ENCODE data around the gene CXCR4. TPM values are rescaled to one million over a fixed set of nuclear protein-coding genes. Genes with fewer than 3 reads are reported as not detected.

The CXCR4 gene
- total and polyA plus RNA-seq, 9 of the 15 experiments (the other 6 are each of a cell fraction or from before 2014, with no cell fraction given): 0.07 to 0.45 (median 0.17) TPM; not detected in 3

- H3K4me3 ChIP-seq: no peak overlapping the region
- no TSS peak for BruUV-seq (replicated peaks)
- ATAC-seq: no peak
- WGBS (ENCODE audit: insufficient coverage, low coverage, missing lambda C conversion rate): 5% methylated on average over 4 of the region's 4 CpGs
- H3K27me3 ChIP-seq (ENCODE audit: control insufficient read depth in 2 of 2, insufficient read depth in 2 of 2, low read length in 2 of 2): peaks cover 0 to 4% of the 10 kb centered on the region in 2 experiments; a peak in 2 of 5 replicates
- POLR2A ChIA-PET: interaction anchor here (0.7 kb wide), 1 partner anchor 197 kb away, joined by 3 read pairs; no protein-coding TSS in a partner anchor
- no peak for FAIRE-seq
- intact Hi-C loops (cut with micrococcal nuclease): no loop called here
- no peaks in the 10 kb centered on the region for H3K9me3 ChIP-seq (replicated peaks; ENCODE audit: control insufficient read depth, insufficient read depth, low read depth, low read length)
- no peak overlapping the region for H3K9ac ChIP-seq (ENCODE audit: insufficient read depth in 1 of 2, low read depth in 2 of 2, low read length in 2 of 2)
- no peak overlapping the region for H3K27ac ChIP-seq (ENCODE audit: extremely low read depth, low read depth, low read length)
- TF ChIP-seq ZNF511 (CRISPR knock-in tag; IDR thresholded peaks at IDR 0.05) (no peak), ZNF311 (CRISPR knock-in tag; IDR thresholded peaks at IDR 0.05) (no peak), NFRKB (IDR thresholded peaks at IDR 0.05; ENCODE audit: low read depth) (no peak), TRIM24 (IDR thresholded peaks at IDR 0.05) (no peak), ZBTB1 (CRISPR knock-in tag; IDR thresholded peaks at IDR 0.05; ENCODE audit: borderline replicate concordance, low read depth) (no peak), HES1 (IDR thresholded peaks at IDR 0.05; ENCODE audit: low read depth) (no peak), ZNF644 (tag; IDR thresholded peaks at IDR 0.05; ENCODE audit: low read depth) (no peak), PYGO2 (tag; IDR thresholded peaks at IDR 0.05) (no peak), POLR2AphosphoS5 (IDR thresholded peaks at IDR 0.05; ENCODE audit: control insufficient read depth, insufficient read depth, low read depth, low read length) (no peak)
- TF ChIP-seq, protein P1, sequence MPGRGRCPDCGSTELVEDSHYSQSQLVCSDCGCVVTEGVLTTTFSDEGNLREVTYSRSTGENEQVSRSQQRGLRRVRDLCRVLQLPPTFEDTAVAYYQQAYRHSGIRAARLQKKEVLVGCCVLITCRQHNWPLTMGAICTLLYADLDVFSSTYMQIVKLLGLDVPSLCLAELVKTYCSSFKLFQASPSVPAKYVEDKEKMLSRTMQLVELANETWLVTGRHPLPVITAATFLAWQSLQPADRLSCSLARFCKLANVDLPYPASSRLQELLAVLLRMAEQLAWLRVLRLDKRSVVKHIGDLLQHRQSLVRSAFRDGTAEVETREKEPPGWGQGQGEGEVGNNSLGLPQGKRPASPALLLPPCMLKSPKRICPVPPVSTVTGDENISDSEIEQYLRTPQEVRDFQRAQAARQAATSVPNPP (IDR thresholded peaks at IDR 0.05; ENCODE audit: borderline replicate concordance, insufficient read depth, insufficient read length): no peak
- CTCF ChIA-PET (ENCODE audit: low intra/inter-chr PET ratio): no interaction called here
- in situ Hi-C loops (cut with MboI): no loop called here
- H4K20me1 ChIP-seq (replicated peaks; ENCODE audit: control insufficient read depth, insufficient read depth, low read length): no peaks in the 10 kb centered on the region
- no peak overlapping the region for H3K4me2 ChIP-seq (ENCODE audit: insufficient read depth, low read length)
- H3K79me2 ChIP-seq (ENCODE audit: control insufficient read depth, insufficient read depth, low read length): no peaks in the 10 kb centered on the region
- H3K9me1 ChIP-seq (ENCODE audit: control insufficient read depth, insufficient read depth, low read length): no peaks in the 10 kb centered on the region
- no peak for DNase-seq (ENCODE audit: extremely low read depth in 1 of 4, low spot score in 3 of 4)
- H3K36me3 ChIP-seq (ENCODE audit: control insufficient read depth, insufficient read depth, low read length): no peaks in the 10 kb centered on the region
- peaks cover 0 to 5% of the 10 kb centered on the region in 2 experiments; a peak in 1 of 5 replicates for H3K4me1 ChIP-seq (replicated peaks in 1 of 2; ENCODE audit: control insufficient read depth in 2 of 2, insufficient read depth in 2 of 2, low read length in 2 of 2)
- H2AFZ ChIP-seq (ENCODE audit: low read depth, low read length): no peak overlapping the region
Observed at GRCh38 chr2:136085453-136086209, 32.3 kb downstream of the CXCR4 start.

Measured in K562 (cell line).